Neuronal stem cell (in vitro differentiated cells): ENCODE data around the gene GNA14.

Experiments
- DNase-seq: peaks from one replicate; pipeline ENCODE4 v3.0.0-alpha.2; 2013; ENCODE audit warnings: low spot score
- H2AFZ ChIP-seq: one replicate; pipeline ENCODE4 v1.6.1; 2013; ENCODE audit warnings: mild to moderate bottlenecking, low read length, inconsistent platforms
- H2AK5ac ChIP-seq: 2 replicates; pipeline ENCODE4 v1.6.1; 2013; ENCODE audit warnings: low read depth, mild to moderate bottlenecking, inconsistent platforms, low read length, moderate library complexity, mixed read lengths
- H2BK120ac ChIP-seq: 2 replicates; pipeline ENCODE4 v1.6.1; 2013; ENCODE audit warnings: low read depth, mild to moderate bottlenecking, inconsistent platforms, low read length, moderate library complexity, mixed read lengths
- H2BK12ac ChIP-seq: one replicate; pipeline ENCODE4 v1.6.1; 2013; ENCODE audit warnings: low read length, inconsistent platforms
- H2BK15ac ChIP-seq: 2 replicates; pipeline ENCODE4 v1.6.1; 2013; ENCODE audit warnings: mild to moderate bottlenecking, low read length, inconsistent platforms, mixed read lengths
- H2BK5ac ChIP-seq: one replicate; pipeline ENCODE4 v1.6.1; 2013; ENCODE audit warnings: inconsistent platforms, mild to moderate bottlenecking, low read length, moderate library complexity
- H3K14ac ChIP-seq: one replicate; pipeline ENCODE4 v1.6.1; 2013; ENCODE audit warnings: low read length, inconsistent platforms
- H3K18ac ChIP-seq: 2 replicates; pipeline ENCODE4 v1.6.1; 2013; ENCODE audit warnings: low read length, inconsistent platforms
- H3K23ac ChIP-seq: 2 replicates; pipeline ENCODE4 v1.6.1; 2013; ENCODE audit warnings: low read depth, mild to moderate bottlenecking, mixed read lengths, low read length, inconsistent platforms; ENCODE audit not compliant: poor library complexity
- H3K27ac ChIP-seq: replicated peaks from 3 replicates; pipeline ENCODE4 v1.5.1; 2013; ENCODE audit warnings: low read length, inconsistent platforms
- H3K27me3 ChIP-seq, 3 experiments: 2 replicates each; pipeline ENCODE4 v1.6.1; 2013; ENCODE audit warnings: low read length in 3 of 3, mild to moderate bottlenecking in 2 of 3, inconsistent platforms in 1 of 3, low read depth in 1 of 3, mixed read lengths in 1 of 3, moderate library complexity in 1 of 3; ENCODE audit not compliant: control insufficient read depth in 3 of 3, insufficient read depth in 3 of 3
- H3K36me3 ChIP-seq, 2 donors: replicated peaks in 1 of 2; 2 replicates each; pipeline ENCODE4 v1.6.1; 2013; ENCODE audit warnings: low read length in 2 of 2; ENCODE audit not compliant: control insufficient read depth in 2 of 2, insufficient read depth in 2 of 2
- H3K4ac ChIP-seq: 2 replicates; pipeline ENCODE4 v1.6.1; 2013; ENCODE audit warnings: inconsistent platforms, mild to moderate bottlenecking, low read length, moderate library complexity
- H3K4me1 ChIP-seq, 2 donors: 1 replicate in 1 of 2; 2 replicates in 1 of 2; pipeline ENCODE4 v1.6.1; 2013; ENCODE audit warnings: low read length in 2 of 2, low read depth in 1 of 2; ENCODE audit not compliant: control insufficient read depth in 2 of 2, insufficient read depth in 1 of 2
- H3K4me2 ChIP-seq: one replicate; pipeline ENCODE4 v1.6.1; 2013; ENCODE audit warnings: mild to moderate bottlenecking, low read length, inconsistent platforms; ENCODE audit not compliant: insufficient read depth, poor library complexity, severe bottlenecking
- H3K4me3 ChIP-seq, 2 donors: 2 replicates each; pipeline ENCODE4 v1.5.1; 2013; ENCODE audit warnings: low read length in 2 of 2, mild to moderate bottlenecking in 2 of 2, inconsistent platforms in 1 of 2, moderate library complexity in 1 of 2
- H3K79me1 ChIP-seq: one replicate; pipeline ENCODE4 v1.6.1; 2013; ENCODE audit warnings: low read depth, mild to moderate bottlenecking, inconsistent platforms, low read length, moderate library complexity
- H3K9ac ChIP-seq: one replicate; pipeline ENCODE4 v1.6.1; 2013; ENCODE audit warnings: mild to moderate bottlenecking, low read depth, low read length, inconsistent platforms; ENCODE audit not compliant: poor library complexity
- H3K9me3 ChIP-seq, 2 donors: replicated peaks in 1 of 2; 2 replicates each; pipeline versions ENCODE3 to v1.6.1; 2013; ENCODE audit warnings: low read length in 2 of 2, mild to moderate bottlenecking in 2 of 2, inconsistent platforms in 1 of 2, low read depth in 1 of 2, mixed read lengths in 1 of 2, moderate library complexity in 1 of 2; ENCODE audit not compliant: control insufficient read depth in 2 of 2, insufficient read depth in 1 of 2
- H4K8ac ChIP-seq: one replicate; pipeline ENCODE4 v1.6.1; 2013; ENCODE audit warnings: low read depth, mild to moderate bottlenecking, inconsistent platforms, low read length, moderate library complexity
- H4K91ac ChIP-seq: one replicate; pipeline ENCODE4 v1.6.1; 2013; ENCODE audit warnings: low read length, low read depth, mild to moderate bottlenecking, inconsistent platforms; ENCODE audit not compliant: poor library complexity
- WGBS, 2 donors: extraction: QIAGEN DNeasy Blood & Tissue Kit; methylation state at CpG; one replicate each; pipeline ENCODE4 v1.1.7; 2013; ENCODE audit warnings: missing lambda C conversion rate in 2 of 2, mixed read lengths in 1 of 2; ENCODE audit not compliant: insufficient read length in 2 of 2, insufficient replicate concordance in 1 of 2; ENCODE audit errors: extremely low coverage in 2 of 2; 5-methylcytosine and 5-hydroxymethylcytosine counted together

GNA14 gene

GRCh38 chr9:77546376-77546950 lies 101.7 kb downstream of the GNA14 start:
- no peak for DNase-seq
- Histone ChIP-seq H3K4me1 (no peaks in the 10 kb centered on the region), H2AFZ (no peak overlapping the region), H3K4me3 (no peak overlapping the region), H2BK12ac (no peak overlapping the region), H3K27ac (no peak overlapping the region), H3K23ac (no peak overlapping the region), H3K9me3 (peaks cover 3 to 8% of the 10 kb centered on the region in 2 donors), H3K4me2 (no peak overlapping the region), H3K9ac (no peak overlapping the region), H4K91ac (no peak overlapping the region), H2AK5ac (no peak overlapping the region), H2BK5ac (no peak overlapping the region), H2BK15ac (no peak overlapping the region), H3K14ac (no peak overlapping the region), H3K79me1 (no peaks in the 10 kb centered on the region), H3K4ac (no peak overlapping the region), H3K18ac (no peak overlapping the region), H2BK120ac (no peak overlapping the region), H4K8ac (no peak overlapping the region), H3K27me3 (no peaks in the 10 kb centered on the region), H3K36me3 (no peaks in the 10 kb centered on the region)
- no CpG with 5 or more reads among the region's 5 CpGs for WGBS, 2 donors

DNA sequence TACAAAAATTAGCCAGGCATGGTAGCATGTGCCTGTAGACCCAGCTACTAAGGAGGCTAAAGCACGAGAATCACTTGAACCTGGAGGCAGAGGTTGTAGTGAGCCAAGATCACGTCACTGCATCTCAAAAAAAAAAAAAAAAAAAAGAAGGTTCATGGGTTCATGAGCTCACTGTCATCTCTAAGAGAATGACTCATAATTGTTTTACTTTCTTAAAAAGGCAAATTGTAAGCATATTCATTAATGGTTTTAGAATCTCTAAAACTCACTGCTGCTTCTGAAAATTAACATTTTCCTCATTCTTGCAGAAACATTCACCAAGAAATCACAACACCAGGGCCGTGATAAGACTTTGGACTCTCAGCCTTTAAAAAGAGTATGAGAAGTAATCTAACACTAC lies 103.6 kb downstream of the GNA14 start:
- Histone ChIP-seq H2BK12ac (no peak overlapping the region), H2BK120ac (no peak overlapping the region), H3K4me2 (no peak overlapping the region), H2BK5ac (no peak overlapping the region), H2BK15ac (no peak overlapping the region), H3K23ac (no peak overlapping the region), H3K4me3 (no peak overlapping the region), H4K8ac (no peak overlapping the region), H2AK5ac (no peak overlapping the region), H3K27ac (no peak overlapping the region), H3K4ac (no peak overlapping the region), H3K36me3 (no peaks in the 10 kb centered on the region), H3K27me3 (no peaks in the 10 kb centered on the region), H3K79me1 (no peaks in the 10 kb centered on the region), H3K9me3 (peaks cover 3 to 8% of the 10 kb centered on the region in 2 donors), H3K18ac (no peak overlapping the region), H2AFZ (no peak overlapping the region), H3K14ac (no peak overlapping the region), H3K9ac (no peak overlapping the region), H4K91ac (no peak overlapping the region), H3K4me1 (no peaks in the 10 kb centered on the region)
- no peak for DNase-seq
- no CpG with 5 or more reads among the region's 3 CpGs for WGBS, 2 donors

- Histone ChIP-seq H3K4me3 (no peak overlapping the region), H3K27me3 (no peaks in the 10 kb centered on the region), H2AFZ (no peak overlapping the region), H2BK12ac (no peak overlapping the region), H3K14ac (peak overlapping the region; percentile 9), H2BK120ac (no peak overlapping the region), H3K23ac (no peak overlapping the region), H3K4ac (no peak overlapping the region), H3K79me1 (no peaks in the 10 kb centered on the region), H2AK5ac (no peak overlapping the region), H3K27ac (no peak overlapping the region), H3K9me3 (peaks cover 3 to 8% of the 10 kb centered on the region in 2 donors), H4K91ac (no peak overlapping the region), H3K9ac (no peak overlapping the region), H3K4me2 (no peak overlapping the region), H3K18ac (no peak overlapping the region), H2BK5ac (no peak overlapping the region), H2BK15ac (no peak overlapping the region), H3K36me3 (no peaks in the 10 kb centered on the region), H4K8ac (no peak overlapping the region), H3K4me1 (no peaks in the 10 kb centered on the region)
- DNase-seq, result no peak
- no CpG with 5 or more reads among the region's 7 CpGs for WGBS, 2 donors
Measured at GRCh38 chr9:77543131-77543822, 104.8 kb downstream of the GNA14 start.

DNA sequence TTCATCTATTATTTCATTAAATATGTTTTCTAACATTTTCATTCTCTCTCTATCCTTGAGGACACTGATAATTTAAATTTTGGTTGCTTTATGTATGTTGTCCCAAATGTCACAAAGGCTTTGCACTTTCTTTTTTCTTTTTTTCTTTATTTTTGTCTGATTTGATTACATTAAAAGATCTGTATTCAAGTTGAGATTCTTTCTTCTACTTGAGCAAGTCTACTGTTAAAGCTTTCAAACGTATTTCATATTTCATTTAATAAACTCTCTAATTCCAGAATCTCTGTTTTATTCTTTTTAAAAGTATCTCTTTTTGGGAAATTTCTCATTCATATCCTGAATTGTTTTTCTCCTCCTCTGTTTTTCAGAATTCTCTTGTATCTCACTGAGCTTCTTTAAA lies 106.5 kb downstream of the GNA14 start:
- Histone ChIP-seq H4K91ac (no peak overlapping the region), H3K79me1 (no peaks in the 10 kb centered on the region), H3K23ac (no peak overlapping the region), H3K27me3 (no peaks in the 10 kb centered on the region), H3K4me3 (no peak overlapping the region), H3K27ac (no peak overlapping the region), H2BK15ac (no peak overlapping the region), H2BK12ac (no peak overlapping the region), H2AFZ (no peak overlapping the region), H3K4me2 (no peak overlapping the region), H3K9me3 (peaks cover 3 to 8% of the 10 kb centered on the region in 2 donors), H2BK120ac (no peak overlapping the region), H3K18ac (no peak overlapping the region), H3K4ac (no peak overlapping the region), H3K4me1 (no peaks in the 10 kb centered on the region), H3K9ac (no peak overlapping the region), H2BK5ac (no peak overlapping the region), H3K36me3 (no peaks in the 10 kb centered on the region), H3K14ac (no peak overlapping the region), H4K8ac (no peak overlapping the region), H2AK5ac (no peak overlapping the region)
- 67% methylated on average over 1 of the region's 1 CpG; no CpG with 5 or more reads in 1 of the 2 donors for WGBS, 2 donors
- DNase-seq, result no peak
